ENCODE measurements around the gene MADCAM1. TPM values are rescaled to one million over a fixed set of nuclear protein-coding genes. Genes with fewer than 3 reads are reported as not detected.

Gene MADCAM1
- total RNA-seq, 1 donor from 2014 or later = not detected

DNA sequence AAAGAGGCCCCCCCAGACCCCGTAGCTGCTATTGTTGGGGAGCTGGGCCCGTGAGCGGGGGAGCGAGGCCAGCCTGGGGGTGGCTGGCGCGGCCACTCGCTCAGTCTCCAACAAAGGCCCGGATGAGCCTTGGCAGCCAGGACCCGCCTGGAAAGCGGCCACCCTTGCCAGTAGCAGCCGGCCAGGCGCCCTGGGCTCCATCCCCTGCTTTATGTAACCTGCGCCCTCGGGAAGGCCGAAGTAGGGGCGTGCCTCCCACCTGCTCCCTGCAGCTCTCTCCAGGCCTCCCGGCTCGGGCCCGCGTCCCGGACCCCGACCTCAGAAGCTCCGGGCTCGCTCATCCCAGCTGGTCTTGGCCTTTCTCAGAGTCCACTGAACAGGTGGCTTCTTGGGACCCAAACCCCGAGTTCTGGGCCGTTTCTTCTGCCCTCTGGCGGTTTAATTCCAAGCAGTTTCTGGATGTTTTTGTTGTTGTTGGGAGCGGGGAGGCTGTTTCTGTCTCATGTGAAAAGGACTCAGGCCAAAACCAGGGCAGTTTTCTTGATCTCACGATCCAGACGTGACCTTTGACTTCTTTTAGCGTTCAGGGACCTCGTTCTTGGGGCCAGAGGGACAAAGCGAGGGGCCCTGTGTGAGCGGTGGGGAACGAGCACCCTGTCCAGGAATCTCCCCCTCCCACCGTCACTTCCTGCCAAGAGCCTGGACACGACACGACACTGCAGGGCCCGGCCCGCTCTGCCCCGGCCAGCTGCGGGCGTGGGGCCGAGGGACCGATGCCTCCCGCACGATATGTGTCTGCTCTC is 36.5 kb downstream of the MADCAM1 start:
- peak in 1 of 2 donors; percentile 79 for DNase-seq (ENCODE audit: low read depth in 2 of 2)

DNA sequence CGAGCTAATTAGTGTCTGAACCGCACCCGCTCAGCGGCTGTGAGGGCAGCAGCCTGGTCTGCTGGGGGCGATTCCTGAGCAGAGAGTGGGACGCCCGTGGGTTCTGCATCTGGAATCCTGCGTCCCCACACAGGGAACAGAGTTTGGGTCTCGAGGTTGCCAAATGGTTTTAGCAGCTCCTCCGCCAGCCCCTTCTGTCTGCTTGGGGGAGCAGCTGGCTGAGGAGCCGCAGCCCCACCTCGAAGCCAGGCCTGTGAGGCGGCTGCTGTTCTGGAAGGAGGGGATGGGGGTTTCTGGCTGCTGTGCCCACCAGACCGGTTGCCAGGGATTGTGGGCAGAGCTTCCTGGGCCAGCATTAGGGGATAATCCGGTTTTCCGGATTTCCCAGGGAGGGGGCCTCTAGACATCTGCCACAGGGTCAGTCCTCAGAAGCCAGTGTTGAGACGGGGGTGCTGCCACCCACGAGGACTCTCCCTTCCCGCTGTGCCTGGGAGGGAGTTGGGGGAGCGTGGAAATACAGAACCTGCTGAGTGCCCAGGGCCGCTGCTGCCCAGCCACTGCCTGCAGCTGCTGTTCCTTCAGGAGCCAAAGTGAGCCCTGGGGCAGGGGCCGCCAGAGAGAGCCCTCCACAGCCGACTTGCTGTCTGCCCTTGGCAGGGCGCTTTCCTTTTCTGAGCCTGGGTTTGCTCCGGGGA is 37.2 kb downstream of the MADCAM1 start:
- DNase-seq (ENCODE audit: low read depth in 2 of 2) = no peak

DNA sequence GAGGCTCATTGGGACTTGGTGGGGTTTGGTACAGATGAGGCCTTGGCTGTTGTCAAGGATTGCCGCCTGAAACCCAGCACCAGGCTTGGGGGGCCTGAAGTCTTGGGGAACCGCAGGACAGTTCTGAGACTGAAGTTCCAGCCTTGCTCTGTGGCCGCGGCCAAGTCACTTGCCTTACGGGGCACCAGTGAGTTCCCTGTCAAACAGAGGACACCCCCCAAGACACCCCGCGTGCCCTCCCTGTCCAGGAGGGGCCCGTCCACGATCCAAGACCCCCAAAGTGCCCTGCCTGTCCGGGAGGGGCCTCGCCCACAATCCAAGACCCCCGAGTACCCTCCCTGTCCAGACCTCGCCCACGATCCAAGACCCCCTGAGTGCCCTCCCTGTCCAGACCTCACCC is 37.8 kb downstream of the MADCAM1 start:
- DNase-seq (ENCODE audit: low read depth in 2 of 2) = no peak

DNA sequence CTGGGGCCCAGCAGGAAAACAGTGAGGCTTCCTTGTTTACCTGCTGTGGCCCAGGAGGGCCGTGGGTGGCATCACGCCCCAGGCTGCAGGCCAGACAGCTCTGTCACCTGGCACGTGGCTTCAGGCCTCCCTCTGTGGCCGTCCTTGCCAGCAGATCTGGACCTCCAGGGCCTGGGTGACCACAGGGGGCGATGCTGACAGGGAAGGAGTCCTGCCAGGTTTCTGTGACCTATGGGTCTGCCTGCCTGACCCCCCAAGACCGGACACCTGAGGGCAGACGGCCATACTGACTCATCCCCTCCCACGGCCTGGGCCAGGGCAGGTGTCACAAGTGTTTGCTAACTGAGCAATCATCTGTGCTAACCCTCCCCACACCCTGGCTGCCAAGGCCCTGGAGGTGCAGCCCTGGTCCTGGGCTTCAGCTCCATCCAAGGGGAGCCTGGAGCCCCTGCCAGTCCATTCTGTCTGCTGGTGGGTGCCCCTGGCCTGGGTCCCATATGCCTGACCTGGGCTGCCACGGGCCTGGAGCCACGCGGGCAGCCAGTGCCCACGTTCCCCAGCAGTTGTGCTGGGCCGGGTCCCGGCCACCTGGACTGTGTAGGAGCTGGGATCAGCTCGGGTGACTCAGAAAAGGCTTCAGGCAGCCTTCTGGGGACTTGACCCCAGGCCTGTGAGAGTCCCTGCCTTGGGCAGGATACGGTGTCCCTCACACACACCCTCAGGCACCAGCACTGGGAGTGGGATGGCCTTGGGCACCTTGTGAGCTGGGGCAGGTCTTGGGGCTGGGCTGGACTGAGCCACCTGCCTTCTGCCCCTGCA is 38.9 kb downstream of the MADCAM1 start:
- peak in 1 of 2 donors; percentile 18 for DNase-seq (ENCODE audit: low read depth in 2 of 2)

DNA sequence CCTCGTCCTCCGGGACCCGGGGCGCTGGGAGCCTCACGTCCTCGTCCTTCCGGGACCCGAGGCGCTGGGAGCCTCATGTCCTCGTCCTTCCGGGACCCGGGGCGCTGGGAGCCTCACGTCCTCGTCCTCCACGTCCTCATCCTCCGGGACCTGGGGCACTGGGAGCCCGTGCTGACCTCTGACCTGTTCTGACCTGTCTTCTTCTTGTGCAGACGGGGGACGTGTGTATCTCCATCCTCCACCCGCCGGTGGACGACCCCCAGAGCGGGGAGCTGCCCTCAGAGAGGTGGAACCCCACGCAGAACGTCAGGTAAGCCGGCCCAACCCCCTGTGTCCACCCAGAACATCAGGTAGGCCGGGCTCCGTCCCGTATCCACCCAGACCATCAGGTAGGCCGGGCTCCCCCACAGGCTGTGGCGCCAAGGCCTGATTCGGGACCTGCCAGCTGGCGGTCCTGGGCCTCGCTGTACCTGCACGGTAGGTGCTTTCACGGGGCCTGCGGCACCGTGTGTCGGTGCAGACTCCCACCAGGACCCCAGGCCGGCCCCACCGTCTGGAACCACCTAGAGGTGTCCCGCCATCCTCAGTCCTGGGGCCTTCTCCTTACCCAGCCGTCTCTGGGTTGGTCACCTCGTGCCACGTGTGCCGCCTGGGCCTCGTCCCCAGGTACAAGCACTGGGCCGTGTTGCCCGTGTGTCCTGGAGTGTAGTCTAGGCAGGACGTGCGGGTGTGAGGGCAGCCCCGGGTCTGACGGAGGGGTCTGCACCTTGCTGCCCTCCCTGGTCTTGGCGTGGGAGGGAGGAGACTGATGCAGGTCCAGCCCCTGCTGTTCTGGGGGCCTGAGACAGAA is 40.0 kb downstream of the MADCAM1 start:
- DNase-seq (ENCODE audit: low read depth in 2 of 2) = no peak

DNA sequence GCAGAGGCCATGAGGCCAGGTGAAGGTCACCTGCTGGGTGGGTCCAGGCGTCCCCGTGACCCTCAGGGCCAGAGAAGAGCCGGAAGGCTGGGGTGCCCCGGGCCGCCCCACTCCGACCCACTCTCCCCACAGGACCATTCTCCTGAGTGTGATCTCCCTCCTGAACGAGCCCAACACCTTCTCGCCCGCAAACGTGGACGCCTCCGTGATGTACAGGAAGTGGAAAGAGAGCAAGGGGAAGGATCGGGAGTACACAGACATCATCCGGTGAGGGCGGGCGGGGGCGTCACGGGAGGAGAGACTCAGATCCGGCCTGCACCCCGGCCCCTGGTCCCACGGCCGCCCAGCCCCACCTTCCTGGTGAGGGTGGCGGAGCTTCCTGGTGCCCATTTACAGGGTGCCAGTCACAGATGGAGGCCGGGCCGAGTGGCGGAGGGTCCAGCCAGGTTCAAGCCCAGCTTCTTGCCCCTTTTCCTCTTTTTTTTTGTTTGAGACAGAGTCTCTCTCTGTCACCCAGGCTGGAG is 40.7 kb downstream of the MADCAM1 start:
- DNase-seq (ENCODE audit: low read depth in 2 of 2) = no peak

DNA sequence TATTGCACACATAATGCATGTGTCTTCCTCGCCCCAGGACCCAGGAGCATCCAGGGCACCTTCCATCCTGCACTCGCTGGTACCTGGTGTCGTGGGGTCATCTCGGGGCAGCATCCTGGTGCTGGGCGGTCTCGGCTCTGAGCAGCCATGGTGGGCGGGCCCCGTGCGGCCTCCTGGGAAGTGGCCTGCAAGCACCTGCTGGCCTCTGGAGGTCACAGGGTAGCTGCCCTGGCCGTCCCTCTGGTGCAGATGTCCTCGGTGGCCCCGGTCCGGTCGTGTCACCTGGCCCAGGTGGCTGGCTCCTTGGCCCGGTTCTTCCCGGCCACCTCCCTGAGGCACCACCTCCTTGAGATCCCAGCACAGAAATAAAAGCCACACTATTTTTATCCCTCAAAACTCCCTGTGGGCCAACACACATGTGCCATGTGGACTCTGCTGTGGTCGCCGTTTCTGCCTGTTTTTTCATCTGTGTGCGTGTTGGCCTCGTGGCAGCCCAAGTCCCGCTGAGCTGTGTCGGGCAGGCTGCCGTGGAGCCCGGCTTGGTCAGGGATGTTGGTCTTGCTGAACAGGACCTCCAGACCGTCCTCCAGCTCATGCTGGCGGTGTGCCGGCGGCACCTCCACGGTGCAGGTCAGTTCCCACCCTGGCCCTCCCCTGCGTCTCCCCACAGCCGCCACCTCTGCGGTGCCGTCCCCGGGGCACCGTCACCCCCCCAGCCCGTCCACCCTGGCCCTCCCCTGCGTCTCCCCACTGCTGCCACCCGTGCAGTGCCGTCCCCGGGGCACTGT is 42.5 kb downstream of the MADCAM1 start:
- DNase-seq (ENCODE audit: low read depth in 2 of 2) = no peak

DNA sequence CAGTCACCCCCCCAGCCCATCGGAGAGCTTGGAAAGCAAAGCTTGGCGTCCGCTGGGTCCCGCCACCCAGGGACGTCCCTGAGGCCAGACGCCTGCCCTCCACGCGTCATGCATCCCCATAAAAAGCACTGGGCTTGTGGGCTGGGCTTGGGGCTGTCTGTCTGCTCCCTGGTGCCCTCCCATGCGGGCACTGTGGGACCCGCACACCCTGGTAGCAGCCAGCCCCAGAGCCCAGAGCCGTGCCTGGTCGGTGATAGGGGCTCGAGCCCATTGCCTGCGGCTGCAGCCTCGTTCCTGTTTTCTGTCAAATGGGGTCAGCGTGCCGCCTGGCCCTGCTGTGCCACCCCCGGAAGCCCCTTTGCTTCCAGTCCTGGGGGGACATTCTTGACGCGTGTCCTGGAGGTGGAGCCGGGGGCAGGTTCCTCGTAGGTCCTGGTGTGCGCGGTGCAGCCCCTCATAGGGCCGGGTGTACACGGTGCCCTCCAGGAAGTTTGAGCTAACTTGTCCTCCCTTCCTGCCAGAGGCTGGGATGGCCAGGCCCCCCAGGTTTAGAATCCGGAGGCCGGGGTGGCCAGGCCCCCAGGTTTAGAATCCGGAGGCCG is 43.2 kb downstream of the MADCAM1 start:
- no peak for DNase-seq (ENCODE audit: low read depth in 2 of 2)

DNA sequence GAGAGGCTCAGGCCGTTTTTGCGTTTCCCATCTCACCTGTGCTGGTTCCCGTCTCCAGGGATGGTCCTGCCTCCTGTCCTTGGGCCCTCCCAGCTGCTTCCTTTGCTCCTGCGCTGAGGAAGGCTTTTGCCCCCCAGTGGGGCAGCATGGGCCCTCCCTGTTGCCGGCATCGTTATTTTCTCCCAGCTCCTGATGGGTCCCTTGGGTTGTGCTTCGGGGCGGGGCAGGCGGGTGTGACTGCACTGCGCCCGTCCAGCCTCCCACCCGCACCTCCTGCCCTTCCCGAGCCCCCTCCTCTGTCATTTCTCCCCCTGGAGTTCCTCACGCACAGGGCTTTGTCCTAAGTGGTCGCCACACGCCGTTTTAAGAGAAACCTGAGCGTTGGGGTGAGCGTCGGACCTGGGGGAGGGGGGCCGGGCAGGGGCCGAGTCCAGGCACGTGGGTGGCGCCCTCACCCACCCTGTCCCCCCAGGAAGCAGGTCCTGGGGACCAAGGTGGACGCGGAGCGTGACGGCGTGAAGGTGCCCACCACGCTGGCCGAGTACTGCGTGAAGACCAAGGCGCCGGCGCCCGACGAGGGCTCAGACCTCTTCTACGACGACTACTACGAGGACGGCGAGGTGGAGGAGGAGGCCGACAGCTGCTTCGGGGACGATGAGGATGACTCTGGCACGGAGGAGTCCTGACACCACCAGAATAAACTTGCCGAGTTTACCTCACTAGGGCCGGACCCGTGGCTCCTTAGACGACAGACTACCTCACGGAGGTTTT is 44.8 kb downstream of the MADCAM1 start:
- DNase-seq (ENCODE audit: low read depth in 2 of 2) = no peak

DNA sequence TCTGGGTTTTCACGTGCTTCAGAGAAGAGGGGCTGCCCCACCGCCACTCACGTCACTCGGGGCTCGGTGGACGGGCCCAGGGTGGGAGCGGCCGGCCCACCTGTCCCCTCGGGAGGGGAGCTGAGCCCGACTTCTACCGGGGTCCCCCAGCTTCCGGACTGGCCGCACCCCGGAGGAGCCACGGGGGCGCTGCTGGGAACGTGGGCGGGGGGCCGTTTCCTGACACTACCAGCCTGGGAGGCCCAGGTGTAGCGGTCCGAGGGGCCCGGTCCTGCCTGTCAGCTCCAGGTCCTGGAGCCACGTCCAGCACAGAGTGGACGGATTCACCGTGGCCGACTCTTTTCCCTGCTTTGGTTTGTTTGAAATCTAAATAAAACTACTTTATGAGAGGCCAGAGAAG is 45.4 kb downstream of the MADCAM1 start:
- no peak for DNase-seq (ENCODE audit: low read depth in 2 of 2)

DNA sequence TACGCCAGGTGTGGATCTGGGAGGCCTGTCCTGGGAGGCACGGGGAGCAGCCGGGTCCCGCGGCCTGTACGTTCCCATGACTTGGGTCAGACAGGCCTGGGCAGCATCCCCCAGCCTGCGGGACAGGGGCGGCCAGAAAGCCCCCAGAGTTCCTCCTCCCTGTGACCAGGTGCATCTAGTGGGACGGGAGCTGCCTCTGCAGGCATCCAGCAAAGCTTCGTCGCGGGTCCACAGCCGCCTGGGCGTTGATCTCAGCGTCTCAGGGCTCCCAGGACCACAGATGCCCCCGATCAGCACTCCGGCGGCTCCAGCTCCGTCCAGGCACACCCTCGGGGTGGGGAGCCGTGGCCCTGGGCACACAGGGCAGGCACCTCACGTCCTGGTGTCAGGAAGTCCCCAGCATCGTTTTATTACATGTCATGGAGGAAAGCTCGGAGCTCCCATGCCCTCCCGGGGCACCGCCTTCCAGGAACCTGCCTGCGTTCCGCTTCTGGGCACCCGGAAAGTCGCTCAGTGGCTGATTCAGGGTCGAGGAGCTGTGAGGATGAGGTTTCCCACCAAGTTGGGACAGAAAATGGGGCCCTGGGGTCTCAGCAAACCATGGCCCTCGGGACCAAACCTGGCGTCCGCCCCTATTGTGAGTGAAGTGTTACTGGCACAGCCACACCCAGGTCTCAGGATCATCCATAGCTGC is 46.0 kb downstream of the MADCAM1 start:
- no peak for DNase-seq (ENCODE audit: low read depth in 2 of 2)

DNA sequence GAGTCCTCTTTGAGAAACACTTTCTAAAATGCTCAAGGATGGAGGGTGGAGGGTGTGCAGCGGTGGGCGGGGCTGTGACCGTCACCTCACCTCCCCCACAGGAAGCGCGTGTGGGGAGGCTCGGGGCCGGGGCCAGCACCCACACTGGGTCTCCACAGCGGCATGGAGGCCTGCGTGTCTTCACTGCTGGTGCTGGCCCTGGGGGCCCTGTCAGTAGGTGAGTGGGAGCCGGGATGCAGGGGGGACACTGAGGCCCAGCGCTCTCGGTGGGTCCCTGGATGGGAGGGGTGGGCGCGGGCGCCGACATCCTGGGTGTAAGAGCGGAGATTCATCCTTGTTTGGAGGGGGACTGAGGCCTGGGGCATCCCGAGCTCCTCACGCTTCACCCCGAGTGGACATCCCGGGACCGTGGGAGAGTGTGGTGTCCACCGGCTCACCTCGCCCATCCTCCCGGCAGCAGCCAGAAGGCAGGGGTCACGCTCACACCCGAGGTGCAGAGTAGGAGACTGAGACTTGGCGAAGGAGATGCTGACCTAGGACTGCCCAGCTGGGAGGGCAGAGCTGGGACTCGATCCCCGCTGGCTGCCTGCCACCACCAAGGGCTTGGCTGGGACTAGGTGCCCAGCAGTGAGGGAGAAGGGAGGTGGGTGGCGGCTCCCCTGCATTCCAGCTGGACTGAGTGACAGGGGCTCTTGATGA is 47.8 kb downstream of the MADCAM1 start, which contains the start of gene GZMM:
GZMM (plus strand) TSS at position 144 of the 699 bp plus-strand sequence; CDS start at position 163, 19 bp downstream.
- no peak for DNase-seq (ENCODE audit: low read depth in 2 of 2)

DNA sequence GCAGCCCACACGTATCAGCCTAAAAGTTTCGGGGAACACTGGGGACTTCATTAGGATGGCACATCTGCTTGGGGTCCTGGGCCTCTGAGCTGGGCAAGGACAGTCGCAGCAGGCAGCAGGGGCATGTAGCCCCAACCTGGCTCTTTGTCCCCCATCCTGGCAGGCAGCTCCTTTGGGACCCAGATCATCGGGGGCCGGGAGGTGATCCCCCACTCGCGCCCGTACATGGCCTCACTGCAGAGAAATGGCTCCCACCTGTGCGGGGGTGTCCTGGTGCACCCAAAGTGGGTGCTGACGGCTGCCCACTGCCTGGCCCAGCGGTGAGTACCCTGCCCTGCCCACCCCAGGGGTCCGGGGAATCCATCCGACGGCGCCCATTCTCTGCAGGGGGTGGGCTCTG is 50.8 kb downstream of the MADCAM1 start:
- no peak for DNase-seq (ENCODE audit: low read depth in 2 of 2)

DNA sequence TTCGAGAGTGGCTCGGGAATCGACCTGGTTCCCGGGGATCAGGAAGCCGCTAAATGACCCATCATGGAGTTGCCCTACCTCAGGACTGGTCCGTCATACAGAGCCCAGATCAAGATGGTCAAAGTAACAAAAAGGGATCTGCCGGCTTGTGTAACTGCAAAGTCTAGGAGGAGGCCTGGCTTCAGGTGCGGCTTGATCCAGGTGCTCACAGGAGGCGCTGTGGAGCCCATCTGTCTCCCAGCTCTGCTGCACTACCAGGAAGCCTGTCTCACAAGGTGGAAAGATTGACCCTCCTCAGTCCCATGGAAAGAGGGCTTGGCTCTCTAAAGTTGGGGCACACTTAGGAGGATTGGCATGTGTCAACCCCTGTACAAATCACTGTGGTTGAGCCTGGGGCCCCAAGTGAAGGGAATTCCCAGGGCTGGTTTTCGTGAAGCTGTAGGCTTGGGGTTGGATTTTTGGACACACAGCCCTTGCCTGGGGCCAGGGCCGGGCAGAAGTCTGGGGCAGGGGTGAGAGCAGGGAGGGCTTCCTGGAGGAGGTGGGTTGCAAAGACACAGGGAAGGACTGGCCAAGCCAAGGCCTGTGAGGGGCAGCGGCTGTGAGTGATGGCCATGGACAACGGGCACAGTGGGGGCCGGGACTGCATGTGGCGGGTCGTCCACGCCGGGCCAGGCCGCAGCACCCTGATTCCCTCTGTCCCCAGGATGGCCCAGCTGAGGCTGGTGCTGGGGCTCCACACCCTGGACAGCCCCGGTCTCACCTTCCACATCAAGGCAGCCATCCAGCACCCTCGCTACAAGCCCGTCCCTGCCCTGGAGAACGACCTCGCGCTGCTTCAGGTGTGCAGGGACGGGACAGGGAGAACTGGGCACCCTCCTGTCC is 51.8 kb downstream of the MADCAM1 start:
- DNase-seq (ENCODE audit: low read depth in 2 of 2) = no peak

DNA sequence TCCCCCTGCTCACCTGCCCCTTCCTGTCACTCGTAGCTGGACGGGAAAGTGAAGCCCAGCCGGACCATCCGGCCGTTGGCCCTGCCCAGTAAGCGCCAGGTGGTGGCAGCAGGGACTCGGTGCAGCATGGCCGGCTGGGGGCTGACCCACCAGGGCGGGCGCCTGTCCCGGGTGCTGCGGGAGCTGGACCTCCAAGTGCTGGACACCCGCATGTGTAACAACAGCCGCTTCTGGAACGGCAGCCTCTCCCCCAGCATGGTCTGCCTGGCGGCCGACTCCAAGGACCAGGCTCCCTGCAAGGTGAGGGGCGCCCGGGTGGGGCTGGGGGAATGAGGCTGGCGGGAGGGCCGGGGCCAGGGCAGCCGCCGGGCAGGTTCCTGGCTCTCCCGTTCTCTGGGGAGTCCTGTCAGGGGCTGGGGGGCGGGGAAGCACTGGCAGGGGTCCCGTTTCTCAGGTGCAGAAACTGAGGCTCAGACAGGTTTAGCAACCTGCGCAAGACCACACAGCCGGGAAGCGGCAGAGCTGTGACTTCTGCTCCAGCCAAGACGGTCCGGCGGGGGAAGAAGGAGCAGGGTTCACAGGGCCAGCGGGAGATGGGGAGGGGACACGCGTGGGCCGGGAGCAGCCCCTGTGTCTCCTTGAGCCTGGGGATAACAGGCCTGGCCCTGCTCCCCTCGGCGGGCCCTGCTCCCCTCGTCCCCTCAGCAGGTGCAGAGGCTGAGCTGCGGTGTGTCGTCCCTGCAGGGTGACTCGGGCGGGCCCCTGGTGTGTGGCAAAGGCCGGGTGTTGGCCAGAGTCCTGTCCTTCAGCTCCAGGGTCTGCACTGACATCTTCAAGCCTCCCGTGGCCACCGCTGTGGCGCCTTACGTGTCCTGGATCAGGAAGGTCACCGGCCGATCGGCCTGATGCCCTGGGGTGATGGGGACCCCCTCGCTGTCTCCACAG is 52.9 kb downstream of the MADCAM1 start:
- DNase-seq (ENCODE audit: low read depth in 2 of 2) = no peak
